Measurements from ENCODE around the gene SPP1.
"Not testable (repeated sequence)": the region's sequence is repeated elsewhere in the genome, so short reads cannot be mapped to it uniquely, and the experiment has no call there.

The SPP1 gene

GRCh38 chr4:88025868-88026661 is 50.6 kb downstream of the SPP1 start:
- not testable (repeated sequence) for DNase-seq (ENCODE audit: low read depth in 2 of 2)

GRCh38 chr4:88027611-88028608 is 52.4 kb downstream of the SPP1 start:
- DNase-seq (ENCODE audit: low read depth in 2 of 2) = no peak

GRCh38 chr4:88028946-88029345 is 53.4 kb downstream of the SPP1 start:
- no peak for DNase-seq (ENCODE audit: low read depth in 2 of 2)

- no peak for DNase-seq (ENCODE audit: low read depth in 2 of 2)
Observed at GRCh38 chr4:88029556-88029955, 54.0 kb downstream of the SPP1 start.

- DNase-seq (ENCODE audit: low read depth in 2 of 2) = no peak
Observed at GRCh38 chr4:88030565-88031310, 55.2 kb downstream of the SPP1 start.
